Renal cortex interstitium (tissue), 3 donors: Measurements from ENCODE around the gene FRMPD1. TPM values are rescaled to one million over a fixed set of nuclear protein-coding genes. Genes with fewer than 3 reads are reported as not detected.

Source experiments
- polyA plus RNA-seq, 3 donors: library from polyadenylated mRNA; unstranded; fragments of 120-200 nt; gene quantifications; one replicate each; pipeline ENCODE4 v1.2.1, GENCODE V29; 2013; ENCODE audit not compliant: insufficient read length in 3 of 3

Gene FRMPD1
- polyA plus RNA-seq, 3 donors, result 0.88 to 1.1 (median 1.0) TPM

Other genes with a start within 250 kb of the FRMPD1 start
- 100 to 1,000 TPM; 120 to 142 (median 135) TPM for gene GRHPR, start 228.3 kb upstream of the FRMPD1 start, polyA plus RNA-seq
- 10 to 100 TPM; 32.5 to 33.7 (median 33.0) TPM for gene ZBTB5, start 185.5 kb upstream of the FRMPD1 start, polyA plus RNA-seq
- gene POLR1E, start 165.0 kb upstream of the FRMPD1 start, polyA plus RNA-seq, result 10 to 100 TPM; 23.3 to 26.8 (median 25.9) TPM
- gene FBXO10, start 74.6 kb upstream of the FRMPD1 start, polyA plus RNA-seq, result 10 to 100 TPM; 13.2 to 14.7 (median 13.2) TPM
- gene TOMM5, start 58.4 kb upstream of the FRMPD1 start, polyA plus RNA-seq, result 100 to 1,000 TPM; 101 to 132 (median 131) TPM
- 10 to 100 TPM; 12.8 to 23.9 (median 16.9) TPM for gene TRMT10B, start 102.9 kb downstream of the FRMPD1 start, polyA plus RNA-seq
- 10 to 100 TPM; 43.7 to 45.2 (median 45.0) TPM for gene EXOSC3, start 134.1 kb downstream of the FRMPD1 start, polyA plus RNA-seq
- 10 to 100 TPM; 31.9 to 36.9 (median 32.2) TPM for gene DCAF10, start 149.8 kb downstream of the FRMPD1 start, polyA plus RNA-seq